NCI-H187 treated with DMSO at 0.1 percent for 48 hours (cell line): ENCODE results near the gene PCDHB10.
"Not testable (repeated sequence)": the region's sequence is repeated elsewhere in the genome, so short reads cannot be mapped to it uniquely, and the experiment has no call there.

ENCODE experiments used
- DNase-seq: peaks from one replicate; lab custom pipeline; 2025; lab: John Stamatoyannopoulos, UW

Gene PCDHB10

GRCh38 chr5:141188682-141189081 is 3.5 kb upstream of the PCDHB10 start:
- DNase-seq = not testable (repeated sequence)

- not testable (repeated sequence) for DNase-seq
Measured at GRCh38 chr5:141189131-141189530, 3.0 kb upstream of the PCDHB10 start.

GRCh38 chr5:141194332-141194731 is 2.2 kb downstream of the PCDHB10 start:
- not testable (repeated sequence) for DNase-seq

- no peak for DNase-seq
Measured at GRCh38 chr5:141196363-141196762, 4.2 kb downstream of the PCDHB10 start.

GRCh38 chr5:141199359-141200235 is 7.4 kb downstream of the PCDHB10 start, which contains the start of gene PCDHB11:
PCDHB11 (plus strand) TSS chr5:141199627; CDS start chr5:141199775, 148 bp downstream.
- peak; percentile 30 for DNase-seq

- not testable (repeated sequence) for DNase-seq
Measured at GRCh38 chr5:141201126-141201525, 9.0 kb downstream of the PCDHB10 start.

- DNase-seq = not testable (repeated sequence)
Measured at GRCh38 chr5:141201646-141202045, 9.5 kb downstream of the PCDHB10 start.

- DNase-seq = no peak
Measured at GRCh38 chr5:141208478-141208877, 16.3 kb downstream of the PCDHB10 start, which contains the start of gene PCDHB12. PCDHB12 (plus strand) TSS chr5:141208719; CDS start chr5:141208908, 189 bp downstream.

- not testable (repeated sequence) for DNase-seq
Measured at GRCh38 chr5:141210281-141210680, 18.1 kb downstream of the PCDHB10 start.

- DNase-seq = not testable (repeated sequence)
Measured at GRCh38 chr5:141210849-141211248, 18.7 kb downstream of the PCDHB10 start.

- not testable (repeated sequence) for DNase-seq
Measured at GRCh38 chr5:141213656-141214339, 21.6 kb downstream of the PCDHB10 start, which contains the start of gene PCDHB13. PCDHB13 (plus strand) TSS chr5:141213919; CDS start chr5:141214124, 205 bp downstream.

- not testable (repeated sequence) for DNase-seq
Measured at GRCh38 chr5:141214583-141214982, 22.4 kb downstream of the PCDHB10 start.

- DNase-seq = not testable (repeated sequence)
Measured at GRCh38 chr5:141215504-141215903, 23.4 kb downstream of the PCDHB10 start.

GRCh38 chr5:141216035-141216434 is 23.9 kb downstream of the PCDHB10 start:
- not testable (repeated sequence) for DNase-seq

GRCh38 chr5:141223112-141223783 is 31.1 kb downstream of the PCDHB10 start, which contains the start of gene PCDHB14:
PCDHB14 (plus strand) TSS chr5:141223343; CDS start chr5:141223506, 163 bp downstream.
- no peak for DNase-seq

GRCh38 chr5:141224844-141225243 is 32.7 kb downstream of the PCDHB10 start:
- DNase-seq = not testable (repeated sequence)

- not testable (repeated sequence) for DNase-seq
Measured at GRCh38 chr5:141225421-141225820, 33.3 kb downstream of the PCDHB10 start.

GRCh38 chr5:141234109-141234667 is 42.0 kb downstream of the PCDHB10 start:
- DNase-seq = no peak

GRCh38 chr5:141235922-141236321 is 43.8 kb downstream of the PCDHB10 start:
- DNase-seq = not testable (repeated sequence)

GRCh38 chr5:141236516-141237313 is 44.6 kb downstream of the PCDHB10 start:
- no peak for DNase-seq

GRCh38 chr5:141241496-141241895 is 49.3 kb downstream of the PCDHB10 start:
- no peak for DNase-seq
